Inferior parietal cortex (tissue), 1 donor: Measurements from ENCODE around the gene ABCB11.

Source experiments
- DNase-seq: peaks from one replicate; pipeline ENCODE4 v3.0.0-alpha.2; 2016; ENCODE audit errors: extremely low spot score

Gene ABCB11

GRCh38 chr2:168930242-168930641, 100.9 kb downstream of the ABCB11 start:
- no peak for DNase-seq

- no peak for DNase-seq
Observed at GRCh38 chr2:168929031-168929430, 102.1 kb downstream of the ABCB11 start.

GRCh38 chr2:168928113-168928831, 102.9 kb downstream of the ABCB11 start:
- DNase-seq = no peak

DNA sequence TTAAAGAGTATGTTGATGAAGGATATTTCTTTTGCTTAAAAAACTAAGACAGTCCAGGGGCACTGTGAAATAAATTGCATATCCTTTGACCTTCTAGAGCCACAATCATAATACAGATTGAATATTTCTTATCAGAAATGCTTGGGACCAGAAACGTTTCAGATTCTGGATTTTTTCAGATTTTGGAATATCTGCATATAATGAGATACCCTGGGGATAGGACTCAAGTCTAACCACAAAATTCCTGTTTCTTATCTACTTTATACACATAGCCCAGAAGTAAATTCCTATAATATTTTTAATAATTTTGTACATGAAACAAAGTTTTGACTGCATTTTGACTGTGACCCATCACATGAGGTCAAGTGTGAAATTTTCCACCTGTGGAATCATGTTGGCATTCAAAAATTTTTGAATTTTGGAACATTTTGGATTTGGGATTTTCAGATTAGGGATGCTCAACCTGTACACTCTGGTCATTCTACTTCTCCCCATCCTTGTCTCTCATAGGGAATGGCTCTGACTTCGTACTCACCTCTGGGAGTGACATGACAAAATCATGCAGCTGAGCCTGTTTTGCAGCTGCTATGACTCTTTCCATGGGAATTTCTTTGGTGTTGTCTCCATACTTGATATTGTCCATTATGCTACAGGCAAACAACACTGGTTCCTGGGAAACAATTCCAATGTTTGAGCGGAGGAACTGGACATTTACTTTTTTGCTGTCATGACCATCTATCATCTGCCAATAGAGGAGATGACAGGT, 104.3 kb downstream of the ABCB11 start:
- no peak for DNase-seq

DNA sequence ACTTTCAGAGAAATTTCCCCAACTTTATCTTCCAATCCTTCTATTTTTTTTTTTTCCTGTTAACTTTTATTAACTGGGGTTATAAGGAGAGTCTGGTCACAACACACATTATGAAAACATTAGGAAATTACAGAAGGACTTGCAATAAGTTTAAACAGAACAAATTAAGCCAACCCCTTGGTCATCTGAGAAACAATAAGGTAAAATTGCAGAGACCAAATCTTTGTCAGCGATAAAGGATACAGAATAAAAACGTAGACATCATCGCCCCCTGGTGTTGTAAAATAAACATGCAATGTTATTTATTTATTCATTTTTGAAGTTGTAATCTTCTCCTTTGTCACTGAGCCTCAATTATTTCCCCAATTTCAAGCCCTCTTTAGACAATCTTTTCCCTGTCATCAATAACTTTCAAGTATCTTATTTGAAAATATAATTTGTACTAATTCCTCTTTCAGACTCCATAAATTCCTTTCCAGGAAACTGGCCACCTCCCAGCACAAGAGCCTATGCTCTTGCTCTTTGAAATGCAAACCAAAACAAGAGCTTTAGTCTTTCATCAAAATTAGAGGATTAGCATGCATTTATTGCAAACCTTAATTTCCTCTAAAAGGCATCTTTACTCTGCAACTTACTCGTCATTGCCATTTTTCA, 110.5 kb downstream of the ABCB11 start:
- peak; percentile 39 for DNase-seq

GRCh38 chr2:168916331-168916675, 114.8 kb downstream of the ABCB11 start:
- no peak for DNase-seq

DNA sequence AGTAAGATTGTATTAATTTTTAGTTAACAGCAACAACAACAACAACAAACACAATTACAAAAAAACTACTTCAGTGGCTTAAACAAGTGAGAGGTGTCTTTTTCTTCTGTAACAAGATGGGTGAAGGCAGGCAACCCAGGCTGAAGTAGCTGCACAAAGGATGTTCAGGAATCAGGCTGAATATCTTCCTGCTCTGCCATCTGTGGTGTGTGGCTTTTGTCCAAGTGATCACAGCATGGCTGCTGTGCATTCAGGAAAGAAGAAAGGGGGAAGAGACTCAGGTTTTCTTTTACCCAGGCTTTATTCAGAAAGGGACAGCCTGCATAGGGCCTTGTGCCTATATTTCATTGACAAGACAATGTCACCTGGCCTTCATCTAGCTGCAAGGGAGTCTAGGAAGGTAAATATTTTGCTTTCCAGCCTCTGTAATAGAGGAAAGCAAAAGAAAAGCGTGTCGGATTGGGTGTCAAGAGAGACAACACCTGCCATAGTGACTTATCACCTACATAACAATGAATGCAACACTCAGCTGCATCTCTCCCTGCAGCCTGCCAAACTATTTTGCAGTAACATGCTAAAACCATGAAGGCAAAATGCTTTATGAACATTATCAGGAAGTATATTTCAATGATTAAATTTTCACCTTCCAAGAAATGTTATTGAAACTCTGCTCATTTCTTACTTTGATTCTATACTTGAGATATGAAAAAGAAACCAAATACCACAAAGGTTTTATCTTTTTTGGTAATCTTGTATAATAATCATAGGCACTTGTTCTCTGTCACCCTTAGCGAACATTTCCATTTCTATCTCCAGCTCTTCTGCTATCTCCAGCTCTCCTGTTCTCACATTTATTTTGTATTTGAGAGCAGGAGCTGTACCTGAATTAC, 115.4 kb downstream of the ABCB11 start:
- DNase-seq = no peak

DNA sequence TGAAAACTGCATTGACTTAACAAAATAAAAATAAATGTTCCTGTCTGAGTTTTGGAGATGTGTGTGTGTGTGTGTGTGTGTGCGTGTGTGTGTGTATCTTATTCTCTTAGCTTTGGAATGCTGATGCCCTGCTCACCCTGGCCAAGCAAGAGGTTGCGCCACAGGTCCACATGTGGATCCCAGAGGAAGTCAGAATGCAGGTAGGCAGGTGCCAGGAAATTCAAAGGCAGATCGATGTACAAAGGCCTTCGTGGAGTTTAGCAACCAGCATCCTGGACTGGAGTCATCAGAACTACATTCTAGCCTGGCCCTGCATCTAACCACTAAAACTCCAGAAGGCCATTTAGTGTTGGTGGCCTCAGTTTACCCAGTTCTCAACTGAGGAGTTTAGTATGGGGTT, 117.6 kb downstream of the ABCB11 start:
- no peak for DNase-seq

DNA sequence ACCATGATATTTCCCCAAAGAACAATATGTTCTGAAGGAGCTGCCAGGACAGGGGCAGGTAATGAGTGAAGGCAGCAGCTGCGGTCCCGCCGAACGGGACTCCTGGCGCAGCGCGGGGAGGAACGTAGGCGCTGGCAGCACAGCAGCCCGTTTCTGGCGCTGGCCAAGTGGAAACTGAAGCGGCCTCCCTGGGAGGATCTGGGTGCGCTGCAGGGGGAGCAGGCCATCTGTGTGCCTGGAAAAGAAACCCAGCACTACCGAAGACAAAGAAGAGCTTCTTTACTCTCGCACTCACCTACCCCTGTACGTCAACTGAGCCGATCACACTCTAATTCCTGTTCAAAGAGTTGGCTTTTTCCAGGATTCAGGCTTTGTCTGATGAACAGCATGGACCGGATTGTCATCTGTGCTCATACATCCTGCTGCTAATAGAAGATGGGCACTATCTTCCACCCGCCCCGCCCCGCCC, 118.2 kb downstream of the ABCB11 start:
- peak; percentile 53 for DNase-seq

GRCh38 chr2:168912466-168912865, 118.7 kb downstream of the ABCB11 start:
- DNase-seq = peak; percentile 50

DNA sequence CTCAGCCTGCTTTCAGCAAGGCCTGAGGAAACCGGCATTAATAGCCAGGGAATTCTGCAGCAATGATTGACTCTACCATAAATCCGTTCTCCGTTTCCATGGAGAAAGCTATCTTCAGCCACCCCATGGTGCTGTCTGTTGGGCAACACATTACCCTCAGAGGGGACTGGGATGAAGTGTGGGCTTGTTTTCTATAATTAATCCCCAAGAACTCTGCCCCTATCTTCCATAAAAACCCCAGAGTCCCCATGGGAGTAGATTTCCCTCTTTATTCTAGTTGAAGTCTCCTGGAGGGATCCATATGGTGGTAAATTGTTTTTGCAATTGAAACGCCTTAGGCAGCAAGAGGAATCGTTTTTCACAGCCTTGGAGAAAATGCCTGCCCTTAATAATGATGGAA, 120.8 kb downstream of the ABCB11 start:
- DNase-seq = no peak

- no peak for DNase-seq
Observed at GRCh38 chr2:168907940-168908662, 123.0 kb downstream of the ABCB11 start.

DNA sequence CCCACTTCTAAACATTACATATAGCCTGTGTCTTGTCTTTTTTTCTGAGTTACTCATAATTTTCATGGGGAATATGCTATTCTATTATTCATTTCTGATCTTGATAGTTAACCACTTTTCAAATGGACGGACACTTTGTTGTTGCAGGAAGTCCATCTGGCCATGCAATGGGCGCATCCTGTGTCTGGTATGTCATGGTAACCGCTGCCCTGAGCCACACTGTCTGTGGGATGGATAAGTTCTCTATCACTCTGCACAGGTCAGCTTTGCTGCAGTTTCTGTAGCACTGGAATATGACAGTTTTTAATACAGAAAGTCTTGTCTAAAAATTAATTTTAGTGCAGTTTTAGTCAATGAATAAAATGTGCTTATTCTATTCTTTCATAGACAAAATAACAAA, 126.8 kb downstream of the ABCB11 start:
- DNase-seq = no peak

- no peak for DNase-seq
Observed at GRCh38 chr2:168903888-168904287, 127.2 kb downstream of the ABCB11 start.

- no peak for DNase-seq
Observed at GRCh38 chr2:168901003-168901402, 130.1 kb downstream of the ABCB11 start, which contains the start of gene G6PC2. Gene G6PC2, plus strand, starts transcription at chr2:168901291. Its CDS starts 41 bp downstream, at chr2:168901332.

- no peak for DNase-seq
Observed at GRCh38 chr2:168897449-168897848, 133.7 kb downstream of the ABCB11 start.

- DNase-seq = no peak
Observed at GRCh38 chr2:168896783-168897182, 134.3 kb downstream of the ABCB11 start.

DNA sequence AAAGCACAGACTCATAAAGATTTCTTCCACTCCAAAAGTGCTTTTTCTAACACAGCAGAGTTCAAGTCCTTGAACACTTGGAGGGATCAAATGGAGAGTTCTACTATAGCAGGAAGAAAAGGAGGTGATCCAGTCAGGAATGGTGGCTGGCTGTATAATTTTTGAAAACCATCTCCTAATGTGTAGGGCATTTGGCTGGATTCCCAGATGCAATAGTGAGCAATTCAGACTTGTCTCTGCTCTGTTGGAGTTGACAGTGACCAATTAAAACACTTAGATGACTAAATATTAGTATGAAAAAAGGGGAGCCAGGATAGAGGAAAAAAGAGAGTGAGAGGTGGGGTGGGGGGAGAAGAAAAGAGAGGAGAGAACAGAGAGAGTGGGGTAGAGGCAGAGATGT, 135.4 kb downstream of the ABCB11 start:
- no peak for DNase-seq

DNA sequence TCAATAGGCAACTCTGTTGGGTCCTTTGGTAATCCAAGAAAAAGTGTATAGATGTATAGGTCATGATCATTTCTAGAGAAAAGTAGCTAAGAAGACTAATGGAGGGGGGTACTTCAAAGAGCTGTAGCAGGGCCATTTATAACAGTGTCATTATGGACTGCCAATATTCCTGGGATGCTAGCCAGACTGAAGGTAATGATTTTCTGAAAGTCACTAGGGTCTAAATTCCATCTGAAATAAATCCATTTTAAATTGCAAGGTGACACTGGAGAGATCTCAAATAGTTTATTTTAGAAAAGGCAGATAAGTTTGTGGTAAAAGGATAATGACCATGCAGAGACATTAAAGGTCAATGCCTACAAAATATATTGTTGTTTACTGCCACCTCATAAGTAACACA, 136.4 kb downstream of the ABCB11 start:
- DNase-seq = no peak

DNA sequence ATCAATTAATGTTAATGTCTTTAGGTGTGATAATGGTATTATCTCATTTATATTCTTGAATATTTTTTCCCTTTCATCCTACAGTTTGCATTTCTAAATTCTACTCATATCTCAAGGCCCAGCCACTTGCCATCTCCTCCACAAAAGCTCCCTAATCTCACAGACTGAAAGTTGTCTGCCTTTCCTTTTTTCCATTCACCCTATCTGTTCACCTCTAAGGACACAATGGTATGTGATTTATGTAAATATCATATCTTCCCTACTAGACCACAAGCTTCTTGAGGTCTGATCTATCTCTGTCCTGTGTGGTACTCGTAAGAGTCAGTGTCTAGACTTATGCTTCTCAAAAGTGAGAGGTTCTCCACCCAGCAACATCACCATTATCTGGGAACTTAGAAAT, 137.0 kb downstream of the ABCB11 start:
- DNase-seq = no peak

DNA sequence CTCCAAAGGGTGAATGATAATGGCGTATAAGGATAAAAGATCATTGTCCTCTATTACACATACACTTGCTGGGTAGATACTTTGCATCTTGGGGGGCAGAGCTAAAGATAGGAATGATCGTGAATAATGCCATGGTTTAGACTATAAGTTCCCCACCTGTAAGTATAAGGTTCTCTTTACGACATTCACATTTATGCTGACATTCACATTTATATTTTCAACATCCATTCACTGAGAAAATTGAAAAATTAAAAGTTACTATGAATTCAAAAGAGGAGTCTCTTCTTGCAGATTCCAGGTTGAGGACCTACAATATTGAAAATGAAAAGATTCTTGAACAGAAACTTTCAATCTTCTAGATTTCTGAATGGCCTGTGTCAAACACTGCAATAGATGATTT, 138.8 kb downstream of the ABCB11 start:
- DNase-seq = no peak
